Kidney epithelial cell (primary cell): Measurements from ENCODE around the gene DDI2. TPM values are rescaled to one million over a fixed set of nuclear protein-coding genes. Genes with fewer than 3 reads are reported as not detected.
"Not testable (repeated sequence)": the region's sequence is repeated elsewhere in the genome, so short reads cannot be mapped to it uniquely, and the experiment has no call there.

ENCODE experiments used
- DNase-seq: peaks from one replicate; pipeline ENCODE4 v3.0.0-alpha.2; 2010; ENCODE audit warnings: low read depth
- H3K27me3 ChIP-seq: 2 replicates; pipeline ENCODE4 v1.6.0; 2011; ENCODE audit warnings: low read length; ENCODE audit not compliant: control insufficient read depth, insufficient read depth
- H3K36me3 ChIP-seq: 2 replicates; pipeline ENCODE4 v1.5.1; 2011; ENCODE audit warnings: low read length; ENCODE audit not compliant: control insufficient read depth, insufficient read depth
- H3K4me3 ChIP-seq: 2 replicates; pipeline ENCODE4 v1.5.1; 2011; ENCODE audit warnings: low read depth, mild to moderate bottlenecking, control low read depth, low read length
- CTCF ChIP-seq: IDR thresholded peaks from 2 replicates; pipeline ENCODE4 v1.5.1; 2011; ENCODE audit warnings: mild to moderate bottlenecking, moderate library complexity, low read length, control low read depth, inconsistent platforms; ENCODE audit not compliant: insufficient read depth, poor library complexity, severe bottlenecking
- total RNA-seq: library from RNA; depleted of rRNA; stranded (reverse); fragments of >200 nt; gene quantifications from 2 replicates; pipeline ENCODE4 v1.2.3, GENCODE V29; 2015

DDI2 gene
- total RNA-seq, 1 donor from 2014 or later: 16.9 TPM

- no peak for TF ChIP-seq CTCF
- DNase-seq: no peak
- H3K4me3 ChIP-seq: no peak overlapping the region
- no peaks in the 10 kb centered on the region for H3K27me3 ChIP-seq
- H3K36me3 ChIP-seq: peaks cover 1% of the 10 kb centered on the region
These were observed 20.6 kb downstream of the DDI2 start for GRCh38 chr1:15637826-15638225.

- H3K4me3 ChIP-seq: no peak overlapping the region
- no peak for TF ChIP-seq CTCF
- peaks cover 1% of the 10 kb centered on the region for H3K36me3 ChIP-seq
- no peak for DNase-seq
- H3K27me3 ChIP-seq: no peaks in the 10 kb centered on the region
These were observed 22.0 kb downstream of the DDI2 start for GRCh38 chr1:15639262-15639661.

GRCh38 chr1:15639931-15640330 is 22.7 kb downstream of the DDI2 start:
- Histone ChIP-seq H3K27me3 (no peaks in the 10 kb centered on the region), H3K4me3 (no peak overlapping the region), H3K36me3 (peaks cover 1% of the 10 kb centered on the region)
- DNase-seq: no peak
- no peak for TF ChIP-seq CTCF

- Histone ChIP-seq H3K27me3 (no peaks in the 10 kb centered on the region), H3K36me3 (no peaks in the 10 kb centered on the region), H3K4me3 (no peak overlapping the region)
- no peak for TF ChIP-seq CTCF
- no peak for DNase-seq
These were observed 23.4 kb downstream of the DDI2 start for GRCh38 chr1:15640667-15641066.

GRCh38 chr1:15649937-15650336 is 32.7 kb downstream of the DDI2 start:
- no peaks in the 10 kb centered on the region for H3K36me3 ChIP-seq
- no peak for DNase-seq
- TF ChIP-seq CTCF: no peak
- H3K4me3 ChIP-seq: no peak overlapping the region
- no peaks in the 10 kb centered on the region for H3K27me3 ChIP-seq

GRCh38 chr1:15650433-15650832 is 33.2 kb downstream of the DDI2 start:
- no peaks in the 10 kb centered on the region for H3K27me3 ChIP-seq
- TF ChIP-seq CTCF: no peak
- no peaks in the 10 kb centered on the region for H3K36me3 ChIP-seq
- no peak for DNase-seq
- no peak overlapping the region for H3K4me3 ChIP-seq

- H3K4me3 ChIP-seq, H3K27me3 ChIP-seq, H3K36me3 ChIP-seq, DNase-seq: not testable (repeated sequence)
These were observed 34.9 kb downstream of the DDI2 start for GRCh38 chr1:15652130-15652529.
